ENCODE results near the gene SBNO1. TPM values are rescaled to one million over a fixed set of nuclear protein-coding genes. Genes with fewer than 3 reads are reported as not detected.
"Not testable (repeated sequence)": the region's sequence is repeated elsewhere in the genome, so short reads cannot be mapped to it uniquely, and the experiment has no call there.

SBNO1 gene
- total RNA-seq, result 28.6 and 41.2 TPM in 2 replicates

DNA sequence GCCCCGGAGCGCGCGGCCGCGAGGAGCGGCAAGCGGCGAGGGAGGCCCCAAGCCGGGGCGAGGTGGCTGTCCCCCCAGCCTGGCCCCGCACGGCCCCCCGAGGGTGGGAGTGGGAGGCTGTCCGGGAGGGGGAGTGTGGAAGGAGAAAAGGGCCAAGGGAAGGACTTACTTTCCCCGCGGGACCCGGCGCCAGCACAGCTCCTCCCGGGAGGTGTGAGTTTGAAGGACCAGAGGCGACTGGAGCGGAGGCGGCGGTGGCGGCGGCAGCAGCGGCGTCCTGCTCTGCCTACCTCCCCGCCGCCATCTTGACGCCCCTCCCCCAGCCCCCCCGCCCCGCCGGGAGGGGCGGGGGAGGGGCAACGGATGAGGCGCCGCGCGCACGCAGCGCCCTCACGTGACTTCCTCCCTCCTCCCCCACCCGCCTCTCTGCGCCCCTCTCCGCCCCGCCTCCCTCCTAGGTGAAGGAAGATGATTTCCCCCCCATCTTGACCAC lies at the start of gene SBNO1:
TSS of gene SBNO1 (minus strand) at position 316 of the 493 bp plus-strand sequence. CDS start 14,406 bp downstream, outside the sequence.
- peak; percentile 93 for DNase-seq

DNA sequence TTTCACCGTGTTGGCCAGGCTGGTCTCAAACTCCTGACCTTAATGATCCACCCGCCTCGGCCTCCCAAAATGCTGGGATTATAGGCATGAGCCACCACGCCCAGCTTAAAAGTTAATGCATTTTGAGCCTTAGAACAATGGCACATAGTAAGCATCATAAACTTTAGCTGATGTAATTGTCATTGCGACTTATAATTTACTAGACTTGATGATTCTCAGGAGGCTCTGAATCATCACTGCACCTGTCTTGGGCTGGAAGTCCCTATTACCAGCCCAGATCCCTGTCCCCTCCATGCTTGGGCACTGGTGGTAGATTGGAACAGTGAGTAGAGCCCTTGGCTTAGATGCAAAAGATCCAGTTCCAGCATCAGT lies 45.4 kb upstream of the SBNO1 start:
- DNase-seq, result no peak

DNA sequence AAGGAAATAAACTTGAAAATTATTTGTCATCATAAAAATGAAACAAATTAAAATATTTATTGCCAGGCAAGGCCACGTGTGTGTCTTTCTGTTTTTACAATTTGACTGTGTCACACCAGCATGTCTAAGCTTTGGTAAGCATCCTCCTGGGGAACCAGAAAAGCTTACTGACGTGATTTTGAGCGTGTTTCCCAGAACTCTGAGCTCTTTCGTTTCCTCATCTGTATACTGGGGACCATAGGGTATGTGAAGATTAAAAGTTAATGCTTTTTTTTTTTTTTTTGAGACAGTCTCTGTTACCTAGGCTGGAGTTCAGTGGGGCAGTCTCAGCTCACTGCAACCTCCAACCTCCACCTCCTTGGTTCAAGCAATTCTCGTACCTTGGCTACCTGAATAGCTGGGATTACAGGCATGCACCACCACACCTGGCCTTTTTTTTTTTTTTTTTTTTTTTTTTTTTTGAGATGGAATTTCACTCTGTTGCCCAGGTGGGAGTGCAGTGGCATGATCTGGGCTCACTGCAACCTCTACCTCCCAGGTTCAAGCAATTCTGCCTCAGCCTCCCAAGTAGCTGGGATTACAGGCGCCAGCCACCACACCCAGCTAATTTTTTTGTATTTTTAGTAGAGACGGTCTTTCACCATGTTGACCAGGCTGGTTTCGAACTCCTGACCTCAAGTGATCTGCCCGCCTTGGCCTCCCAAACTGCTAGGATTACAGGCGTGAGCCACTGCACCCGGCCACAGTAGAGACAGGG lies 44.8 kb upstream of the SBNO1 start:
- DNase-seq, result not testable (repeated sequence)

DNA sequence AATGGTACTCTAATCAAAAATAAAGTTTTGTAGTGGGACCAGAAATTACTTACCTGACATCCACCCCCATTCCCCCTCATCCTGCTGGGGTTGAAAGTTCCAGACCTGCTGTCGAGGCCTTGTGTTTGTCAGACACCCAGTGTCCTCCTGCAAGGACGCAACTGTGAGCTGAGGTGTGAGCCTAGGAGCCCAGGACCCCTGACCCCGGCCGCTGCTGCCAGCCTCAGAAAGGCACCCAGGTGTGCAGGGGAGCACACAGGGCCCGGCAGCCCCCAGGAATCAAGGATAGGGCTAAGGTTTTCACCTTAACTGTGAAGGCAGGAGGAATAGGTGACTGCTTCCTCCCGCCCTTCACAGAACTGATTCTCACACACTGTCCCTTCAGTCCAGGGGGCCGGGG lies 44.0 kb upstream of the SBNO1 start:
- not testable (repeated sequence) for DNase-seq

DNA sequence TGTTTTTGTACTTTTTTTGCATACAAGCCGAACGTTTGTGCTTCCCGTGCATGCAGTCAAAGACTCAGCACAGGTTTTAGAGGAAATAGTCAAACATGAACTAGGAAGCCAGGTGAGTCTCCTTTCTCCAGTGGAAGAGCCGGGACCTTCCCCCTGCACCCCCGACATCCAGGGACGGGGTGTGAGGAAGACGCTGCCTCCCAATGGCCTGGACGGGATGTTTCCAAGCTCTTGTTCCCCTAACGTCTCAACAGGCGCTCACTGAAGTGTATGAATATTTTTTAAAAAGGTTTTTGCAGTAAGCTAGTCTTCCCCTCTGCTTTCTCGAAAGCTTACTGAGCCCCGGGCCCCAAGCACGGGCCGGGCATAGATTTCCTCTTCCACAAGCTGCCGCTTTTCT lies 43.3 kb upstream of the SBNO1 start:
- not testable (repeated sequence) for DNase-seq

DNA sequence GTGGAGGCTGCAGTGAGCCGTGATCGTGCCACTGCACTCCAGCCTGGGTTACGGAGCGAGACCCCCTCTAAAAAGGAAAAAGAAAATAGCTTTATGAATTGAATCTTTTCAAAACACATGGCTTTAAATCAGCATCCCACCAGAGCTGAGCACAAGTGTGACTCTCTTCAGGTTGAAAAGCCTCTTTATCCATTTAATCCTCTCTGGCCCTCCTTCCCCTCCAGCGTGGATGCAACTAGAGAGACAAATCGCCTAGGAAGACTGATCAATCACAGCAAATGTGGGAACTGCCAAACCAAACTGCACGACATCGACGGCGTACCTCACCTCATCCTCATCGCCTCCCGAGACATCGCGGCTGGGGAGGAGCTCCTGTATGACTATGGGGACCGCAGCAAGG lies 42.6 kb upstream of the SBNO1 start:
- not testable (repeated sequence) for DNase-seq

DNA sequence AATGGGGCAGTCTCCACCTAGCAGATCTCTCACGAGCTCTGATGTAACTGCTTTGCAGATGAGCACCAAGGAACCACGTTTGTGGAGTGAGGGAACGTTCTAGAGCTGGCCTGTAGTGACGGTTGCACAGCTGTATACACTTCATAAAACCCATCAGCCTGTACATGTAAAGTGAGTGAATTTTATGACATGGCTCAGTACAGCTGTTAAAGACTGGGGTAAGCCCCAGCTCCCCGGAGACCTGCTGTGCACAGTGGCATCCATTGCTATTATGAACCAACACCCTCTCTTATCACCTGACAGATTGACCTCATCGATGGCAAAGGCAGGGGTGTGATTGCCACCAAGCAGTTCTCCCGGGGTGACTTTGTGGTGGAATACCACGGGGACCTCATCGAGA lies 39.9 kb upstream of the SBNO1 start:
- DNase-seq, result no peak

DNA sequence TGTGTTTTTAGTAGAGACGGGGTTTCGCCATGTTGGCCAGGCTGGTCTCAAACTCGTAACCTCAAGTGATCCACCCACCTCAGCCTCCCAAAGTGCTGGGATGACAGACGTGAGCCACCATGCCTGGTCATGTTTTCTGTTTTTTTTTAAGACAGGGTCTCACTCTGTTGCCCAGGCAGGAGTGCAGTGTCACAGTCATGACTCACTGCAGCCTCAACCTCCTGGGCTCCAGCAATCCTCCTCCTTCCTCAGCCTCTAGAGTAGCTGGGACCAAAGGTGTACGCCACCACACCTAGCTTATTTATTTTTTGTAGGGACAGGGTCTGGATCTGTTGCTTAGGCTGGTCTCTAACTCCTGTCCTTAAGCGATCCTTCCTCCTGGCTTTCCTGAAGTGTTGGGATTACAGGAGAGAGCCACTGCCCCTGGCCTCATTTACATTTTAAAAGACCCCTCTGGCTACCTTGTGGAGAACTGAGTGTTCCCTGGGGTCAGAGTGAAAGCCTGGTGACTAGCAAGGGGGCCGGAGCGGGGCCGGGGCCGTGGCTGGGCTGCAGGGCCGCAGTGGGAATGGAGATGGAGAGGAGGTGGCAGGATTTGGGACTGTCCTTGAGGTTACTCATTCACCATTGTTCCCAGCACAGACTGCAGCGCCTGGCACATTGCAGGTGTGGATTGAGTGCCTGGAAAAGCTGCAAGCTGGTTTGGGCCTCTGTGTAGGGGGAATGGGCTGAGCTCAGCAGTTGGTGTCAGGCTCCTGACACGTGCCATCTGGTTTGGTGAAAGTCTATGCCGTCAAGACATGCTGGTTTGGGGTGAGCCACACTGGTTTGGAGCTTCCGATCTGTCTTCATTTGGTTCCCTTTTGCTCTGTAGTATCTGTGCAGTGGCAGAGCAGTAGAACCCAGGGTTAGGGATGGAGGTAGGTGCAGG lies 37.4 kb upstream of the SBNO1 start:
- DNase-seq, result no peak

DNA sequence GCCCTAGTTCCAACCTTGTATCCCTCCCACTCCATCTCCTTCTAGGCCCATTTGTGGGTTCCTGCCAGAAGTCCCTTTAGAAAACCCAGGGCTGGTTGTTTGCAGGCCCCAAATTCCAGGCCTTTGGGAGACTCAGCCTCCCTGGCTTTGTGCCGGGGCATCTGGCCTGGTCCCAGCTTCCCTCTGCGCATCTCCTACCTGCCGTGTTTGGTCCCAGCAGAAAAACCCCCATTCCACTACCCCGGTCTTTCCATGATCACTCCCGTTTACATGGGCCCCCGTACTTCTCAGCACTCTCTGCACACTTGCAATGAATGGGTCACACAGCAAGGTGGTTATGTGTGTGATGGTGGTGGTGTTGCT lies 34.6 kb upstream of the SBNO1 start:
- no peak for DNase-seq

DNA sequence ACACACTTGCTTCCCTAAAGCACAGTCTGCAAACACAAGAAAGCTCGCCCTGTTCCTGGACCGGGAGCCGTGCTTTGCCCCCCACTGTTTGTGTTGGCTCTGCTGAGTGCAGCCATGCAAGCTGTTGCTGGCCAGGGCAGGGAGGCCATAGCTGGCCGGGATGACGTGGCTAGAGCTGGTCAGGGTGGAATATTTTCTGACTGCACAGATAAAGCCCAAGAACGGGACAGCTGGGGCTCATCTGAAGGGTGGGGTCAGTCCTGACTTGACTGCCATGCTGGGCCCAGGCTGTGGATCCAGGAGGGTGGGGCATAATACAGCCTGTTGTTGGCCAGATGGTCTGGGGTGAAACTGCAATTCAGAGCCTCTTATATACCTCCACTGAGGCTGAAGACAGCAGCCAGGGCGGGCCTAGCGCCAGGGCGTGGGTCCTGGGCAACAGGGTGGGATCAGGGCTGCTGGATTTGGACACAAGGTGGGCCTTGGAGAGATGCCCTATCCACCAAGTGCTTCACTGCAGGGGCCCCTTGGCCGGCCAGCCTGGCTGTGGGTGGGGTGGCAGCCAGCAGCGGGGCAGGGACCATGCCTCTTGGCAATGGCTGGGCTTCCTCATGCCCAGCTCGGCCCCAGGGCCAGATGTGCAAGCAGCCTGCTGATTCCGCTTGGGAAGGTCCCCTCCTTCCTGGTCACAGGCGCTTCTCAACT lies 34.1 kb upstream of the SBNO1 start:
- peak; percentile 74 for DNase-seq

DNA sequence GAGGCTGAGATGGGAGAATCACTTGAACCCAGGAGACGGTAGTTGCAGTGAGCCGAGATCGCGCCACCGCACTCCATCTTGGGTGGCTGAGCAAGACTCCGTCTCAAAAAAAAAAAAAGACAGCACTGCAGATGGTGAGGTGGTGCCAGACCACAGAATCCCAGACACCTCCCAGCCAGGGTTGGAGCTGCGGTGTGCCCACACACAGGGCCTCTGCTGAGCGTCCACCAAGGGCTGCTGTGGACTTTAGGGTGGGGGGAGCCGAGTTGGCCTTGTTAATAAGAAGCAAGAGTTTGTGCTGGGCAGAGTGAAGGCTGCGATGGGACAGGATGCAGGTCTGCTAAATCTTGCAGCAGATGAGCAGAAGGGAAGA lies 33.5 kb upstream of the SBNO1 start:
- no peak for DNase-seq

DNA sequence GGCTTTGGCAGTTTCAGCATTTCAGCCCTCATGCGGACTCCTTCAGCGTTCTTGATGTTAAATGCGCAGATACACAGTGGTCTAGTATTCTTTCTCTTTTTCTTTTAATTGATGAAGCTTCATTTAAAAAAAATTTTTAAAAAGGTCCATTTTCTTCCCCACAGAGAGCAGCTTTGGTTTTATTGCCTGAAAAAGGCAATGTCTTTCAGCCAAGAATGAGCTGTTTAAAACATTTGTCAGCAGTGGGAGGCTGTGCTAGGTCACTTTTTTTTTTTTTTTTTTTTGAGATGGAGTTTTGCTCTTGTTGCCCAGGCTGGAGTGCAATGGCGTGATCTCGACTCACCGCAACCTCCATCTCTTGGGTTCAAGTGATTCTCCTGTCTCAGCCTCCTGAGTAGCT lies 32.8 kb upstream of the SBNO1 start:
- DNase-seq, result no peak

DNA sequence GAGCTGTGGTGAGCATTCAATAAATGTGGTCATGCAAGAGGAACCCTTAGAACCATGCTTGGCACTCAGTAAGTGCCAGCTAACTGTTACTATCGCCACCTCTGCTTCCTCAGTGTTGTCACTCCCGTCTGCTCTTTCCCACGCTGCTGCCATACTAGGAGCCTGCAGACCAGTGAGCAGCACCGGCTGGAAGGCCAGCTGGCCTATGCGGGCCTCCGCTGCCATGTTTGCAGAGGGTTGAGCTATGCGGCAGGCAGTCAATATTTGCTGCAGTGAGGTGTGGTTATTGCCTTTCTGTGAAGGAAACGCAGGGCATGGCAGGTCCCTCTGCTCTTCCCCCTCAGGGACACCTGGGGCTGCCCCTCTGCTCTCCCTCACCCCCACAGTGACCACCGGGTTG lies 32.3 kb upstream of the SBNO1 start:
- no peak for DNase-seq

DNA sequence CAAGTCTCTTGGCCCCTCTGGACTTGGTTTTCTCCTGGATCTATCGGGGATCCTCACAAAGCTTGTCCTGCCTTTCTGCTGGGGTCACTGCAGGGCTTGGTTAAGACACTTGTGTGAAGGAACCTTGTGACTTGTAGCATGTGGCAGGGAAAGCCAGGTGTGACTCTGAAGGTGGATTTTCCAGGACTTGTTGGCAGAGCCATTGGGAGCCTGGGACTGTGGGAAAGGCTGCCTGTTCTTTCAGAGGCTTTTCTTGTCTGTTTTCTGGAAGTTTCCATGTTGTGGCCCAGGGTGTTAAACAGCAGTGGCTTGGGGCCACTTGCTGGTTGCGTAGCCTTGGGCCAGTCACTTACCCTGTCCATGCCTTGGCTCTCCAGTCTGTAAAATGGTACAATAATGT lies 31.9 kb upstream of the SBNO1 start:
- no peak for DNase-seq

DNA sequence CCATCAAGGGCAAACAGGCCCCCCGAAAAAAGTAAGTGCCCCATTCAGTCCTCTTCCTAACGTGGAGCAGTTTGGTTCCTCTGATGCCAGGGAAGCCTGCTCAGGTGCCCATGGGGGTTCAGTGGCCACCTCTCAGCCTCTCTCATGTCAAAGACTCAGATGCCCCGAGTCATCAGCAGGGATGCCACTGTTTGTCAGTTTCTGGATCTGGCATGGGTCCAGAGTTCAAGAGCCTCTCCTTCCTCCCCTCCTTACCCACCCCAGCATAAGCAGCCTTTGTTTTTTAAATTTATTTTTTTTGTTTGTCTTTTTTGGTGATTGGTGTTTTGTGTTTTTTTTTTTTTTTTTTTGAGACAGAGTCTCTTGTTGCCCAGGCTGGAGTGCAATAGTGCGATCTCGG lies 30.6 kb upstream of the SBNO1 start:
- DNase-seq, result no peak

DNA sequence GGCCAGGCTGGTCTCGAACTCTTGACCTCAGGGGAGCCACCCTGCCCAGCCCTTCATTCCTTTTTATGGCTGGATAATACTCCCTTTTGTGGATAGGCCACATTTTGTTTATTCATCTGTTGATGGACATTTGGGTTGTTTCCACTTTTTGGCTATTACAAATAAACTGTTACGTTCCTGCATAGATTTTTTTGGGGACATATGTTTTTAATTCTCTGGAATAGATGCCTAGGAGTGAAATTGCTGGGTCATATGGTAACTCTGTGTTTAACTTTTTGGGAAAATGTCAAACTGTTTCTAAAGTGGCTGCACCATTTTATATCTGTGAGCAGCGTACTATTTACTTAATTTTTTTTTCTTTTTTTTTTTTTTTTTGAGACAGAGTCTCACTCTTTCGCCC lies 29.1 kb upstream of the SBNO1 start:
- DNase-seq, result no peak

DNA sequence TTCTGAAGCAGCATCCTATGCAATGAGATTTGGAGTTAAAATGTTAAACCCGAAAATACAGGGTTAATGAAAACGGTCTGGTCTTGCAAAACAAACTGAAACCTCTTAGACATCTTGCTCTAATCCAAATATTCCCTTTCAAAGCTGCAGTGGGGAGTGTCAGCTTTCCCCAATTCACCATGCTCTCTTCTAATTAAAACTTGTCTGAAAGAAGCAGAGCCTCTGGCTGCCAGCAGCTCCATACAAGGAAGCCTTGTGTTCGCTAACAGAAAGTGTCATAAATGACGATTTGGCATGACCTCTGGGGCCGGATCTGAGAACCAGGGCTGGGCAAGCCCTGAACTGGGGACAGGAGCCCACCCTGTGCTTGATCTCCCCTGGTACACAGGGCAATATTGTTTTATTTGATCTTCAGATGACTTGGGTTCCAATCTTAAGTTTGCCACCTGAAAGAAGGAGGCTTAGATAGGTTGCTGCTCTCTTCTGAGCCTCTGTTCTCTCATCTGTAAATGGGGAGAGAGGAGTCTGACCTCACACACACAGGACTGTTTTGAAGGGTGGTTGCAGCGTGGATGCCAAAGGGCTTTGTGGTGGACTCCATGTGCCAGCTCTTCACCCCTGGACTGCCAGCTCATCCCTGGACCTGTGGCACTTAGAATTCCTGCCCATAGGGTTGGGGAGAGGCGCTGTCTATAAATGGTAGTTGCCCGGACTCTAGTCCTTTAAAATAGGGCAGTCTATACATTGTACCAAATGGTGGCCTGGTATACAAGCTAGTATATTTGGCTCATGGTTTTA lies 27.1 kb upstream of the SBNO1 start:
- no peak for DNase-seq

DNA sequence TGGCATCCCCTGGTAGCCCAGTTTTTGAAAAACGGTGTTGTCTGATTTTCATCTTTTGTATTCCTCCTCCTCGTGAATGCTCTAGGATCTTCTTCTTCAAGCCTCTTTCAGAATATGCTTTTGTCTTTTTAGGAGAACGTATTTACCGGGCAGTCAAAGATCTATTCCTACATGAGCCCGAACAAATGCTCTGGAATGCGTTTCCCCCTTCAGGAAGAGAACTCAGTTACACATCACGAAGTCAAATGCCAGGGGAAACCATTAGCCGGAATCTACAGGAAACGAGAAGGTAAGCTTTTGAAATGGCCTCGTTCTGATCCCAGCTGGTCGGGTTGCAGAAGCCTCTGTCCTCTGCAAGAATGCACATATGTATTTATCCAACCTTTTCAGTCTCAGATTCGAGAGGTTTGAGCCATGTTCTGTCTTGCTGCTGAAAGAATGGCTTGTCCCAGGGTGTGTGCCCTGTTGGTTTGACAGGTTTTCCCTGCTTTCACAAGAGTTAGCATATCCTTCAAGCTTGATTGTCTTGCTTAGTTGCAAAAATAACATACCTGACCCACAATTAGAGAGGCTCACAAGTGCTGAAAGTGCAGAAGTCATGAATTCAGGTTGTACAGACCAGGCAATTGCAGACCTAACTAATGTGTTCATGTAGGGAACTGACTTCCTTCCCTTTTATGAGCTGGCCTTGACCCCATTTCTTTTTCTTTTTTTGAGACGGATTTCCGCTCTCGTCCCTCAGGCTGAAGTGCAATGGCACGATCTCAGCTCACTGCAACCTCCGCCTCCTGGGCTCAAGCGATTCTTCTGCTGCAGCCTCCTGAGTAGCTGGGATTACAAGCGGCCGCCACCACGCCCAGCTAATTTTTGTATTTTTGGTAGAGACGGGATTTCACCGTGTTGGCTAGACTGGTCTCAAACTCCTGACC lies 26.1 kb upstream of the SBNO1 start:
- DNase-seq, result peak; percentile 67

DNA sequence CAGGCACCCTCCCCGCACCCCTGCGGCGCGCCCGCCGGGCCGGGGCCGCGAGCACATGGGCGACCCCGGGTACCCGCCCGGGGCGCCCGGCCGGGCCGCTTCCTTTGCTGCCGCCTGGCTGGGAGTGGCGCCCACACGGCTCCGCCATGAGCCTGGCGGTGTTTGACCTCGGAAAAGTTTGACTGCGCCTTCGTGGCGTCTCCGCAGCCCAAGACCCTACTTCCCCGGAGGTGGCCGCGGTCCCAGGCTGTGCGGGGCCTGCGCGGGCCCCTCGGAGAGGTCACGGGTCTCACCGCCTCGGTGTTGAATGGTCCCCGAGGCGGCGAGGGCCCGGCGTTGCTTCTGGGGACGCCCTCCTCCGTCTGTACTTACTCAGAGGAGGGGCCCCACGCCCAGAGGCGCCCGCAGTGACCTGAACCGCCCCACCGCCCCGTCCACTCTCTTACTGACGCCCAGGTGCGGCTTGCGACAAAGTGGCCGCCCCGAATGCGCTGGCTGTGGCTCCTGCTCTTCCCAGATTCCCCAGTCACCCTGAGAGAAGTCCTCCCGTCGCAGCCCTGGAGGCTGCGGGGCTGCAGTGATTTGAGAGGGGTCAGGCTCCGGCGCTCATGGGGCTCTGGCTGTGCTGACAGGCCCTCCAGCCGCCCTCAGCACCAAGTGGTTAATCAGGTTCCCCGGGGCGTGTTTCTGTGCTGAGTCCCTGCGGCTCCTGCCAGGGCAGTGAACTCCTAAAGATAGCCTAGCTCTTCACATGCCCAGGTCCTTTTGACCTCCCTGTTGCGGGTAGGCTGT lies 25.1 kb upstream of the SBNO1 start:
- DNase-seq, result peak; percentile 45

DNA sequence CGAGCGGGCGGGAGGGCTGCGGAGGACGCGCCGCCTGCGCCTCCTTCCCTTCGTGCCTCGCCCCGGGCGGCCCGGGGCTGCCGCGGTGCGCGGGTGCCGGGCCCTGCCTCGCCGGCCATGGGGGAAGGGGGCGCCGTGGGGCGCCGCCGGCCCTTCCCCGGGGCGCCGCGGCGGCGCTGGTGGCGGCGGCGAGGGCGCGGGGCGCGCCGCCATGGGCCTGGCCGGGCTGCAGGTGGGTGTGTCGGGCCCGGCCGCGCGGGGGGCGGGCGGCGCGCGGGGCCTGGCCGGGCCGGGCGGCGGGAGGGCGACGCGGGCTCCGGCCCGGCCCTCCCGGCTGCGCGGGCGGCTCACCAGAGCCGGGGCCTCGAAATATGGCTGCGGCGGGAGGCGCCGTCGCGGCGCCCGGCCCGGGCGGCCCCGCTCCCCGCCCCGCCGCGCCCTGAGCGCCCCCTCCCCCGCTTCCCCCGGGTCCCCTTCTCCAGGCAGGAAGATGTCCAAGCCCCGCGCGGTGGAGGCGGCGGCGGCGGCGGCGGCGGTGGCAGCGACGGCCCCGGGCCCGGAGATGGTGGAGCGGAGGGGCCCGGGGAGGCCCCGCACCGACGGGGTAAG lies 24.4 kb upstream of the SBNO1 start:
- DNase-seq, result no peak
